ENCODE results near the gene ZNF784. TPM values are rescaled to one million over a fixed set of nuclear protein-coding genes. Genes with fewer than 3 reads are reported as not detected.

ZNF784 gene
- total and polyA plus RNA-seq, 2 of the 13 experiments (the other 11 are each of a cell fraction or from before 2014, with no cell fraction given), result 4.1 to 4.2 TPM

GRCh38 chr19:55641426-55642152 lies 17.2 kb upstream of the ZNF784 start:
- in situ Hi-C loops (cut with HindIII; ENCODE audit: extremely low pct_ligation_motif_present, low pct_unique_long_range_greater_than_20kb), result no loop called here
- BruUV-seq (replicated peaks), result no TSS peak
- peak; percentile 7 for ATAC-seq
- TF ChIP-seq ZNF264 (CRISPR knock-in tag; IDR thresholded peaks at IDR 0.05), result 0 out of 2 replicates have a peak, but pooled peaks have one; percentile 60
- TF ChIP-seq, protein P1, sequence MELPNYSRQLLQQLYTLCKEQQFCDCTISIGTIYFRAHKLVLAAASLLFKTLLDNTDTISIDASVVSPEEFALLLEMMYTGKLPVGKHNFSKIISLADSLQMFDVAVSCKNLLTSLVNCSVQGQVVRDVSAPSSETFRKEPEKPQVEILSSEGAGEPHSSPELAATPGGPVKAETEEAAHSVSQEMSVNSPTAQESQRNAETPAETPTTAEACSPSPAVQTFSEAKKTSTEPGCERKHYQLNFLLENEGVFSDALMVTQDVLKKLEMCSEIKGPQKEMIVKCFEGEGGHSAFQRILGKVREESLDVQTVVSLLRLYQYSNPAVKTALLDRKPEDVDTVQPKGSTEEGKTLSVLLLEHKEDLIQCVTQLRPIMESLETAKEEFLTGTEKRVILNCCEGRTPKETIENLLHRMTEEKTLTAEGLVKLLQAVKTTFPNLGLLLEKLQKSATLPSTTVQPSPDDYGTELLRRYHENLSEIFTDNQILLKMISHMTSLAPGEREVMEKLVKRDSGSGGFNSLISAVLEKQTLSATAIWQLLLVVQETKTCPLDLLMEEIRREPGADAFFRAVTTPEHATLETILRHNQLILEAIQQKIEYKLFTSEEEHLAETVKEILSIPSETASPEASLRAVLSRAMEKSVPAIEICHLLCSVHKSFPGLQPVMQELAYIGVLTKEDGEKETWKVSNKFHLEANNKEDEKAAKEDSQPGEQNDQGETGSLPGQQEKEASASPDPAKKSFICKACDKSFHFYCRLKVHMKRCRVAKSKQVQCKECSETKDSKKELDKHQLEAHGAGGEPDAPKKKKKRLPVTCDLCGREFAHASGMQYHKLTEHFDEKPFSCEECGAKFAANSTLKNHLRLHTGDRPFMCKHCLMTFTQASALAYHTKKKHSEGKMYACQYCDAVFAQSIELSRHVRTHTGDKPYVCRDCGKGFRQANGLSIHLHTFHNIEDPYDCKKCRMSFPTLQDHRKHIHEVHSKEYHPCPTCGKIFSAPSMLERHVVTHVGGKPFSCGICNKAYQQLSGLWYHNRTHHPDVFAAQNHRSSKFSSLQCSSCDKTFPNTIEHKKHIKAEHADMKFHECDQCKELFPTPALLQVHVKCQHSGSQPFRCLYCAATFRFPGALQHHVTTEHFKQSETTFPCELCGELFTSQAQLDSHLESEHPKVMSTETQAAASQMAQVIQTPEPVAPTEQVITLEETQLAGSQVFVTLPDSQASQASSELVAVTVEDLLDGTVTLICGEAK (IDR thresholded peaks at IDR 0.05), result no peak
- TF ChIP-seq, protein P1 (CRISPR knock-in tag; IDR thresholded peaks at IDR 0.05), result 0 out of 2 replicates have a peak, but pooled peaks have one; percentile 29
- TF ChIP-seq, protein P2, sequence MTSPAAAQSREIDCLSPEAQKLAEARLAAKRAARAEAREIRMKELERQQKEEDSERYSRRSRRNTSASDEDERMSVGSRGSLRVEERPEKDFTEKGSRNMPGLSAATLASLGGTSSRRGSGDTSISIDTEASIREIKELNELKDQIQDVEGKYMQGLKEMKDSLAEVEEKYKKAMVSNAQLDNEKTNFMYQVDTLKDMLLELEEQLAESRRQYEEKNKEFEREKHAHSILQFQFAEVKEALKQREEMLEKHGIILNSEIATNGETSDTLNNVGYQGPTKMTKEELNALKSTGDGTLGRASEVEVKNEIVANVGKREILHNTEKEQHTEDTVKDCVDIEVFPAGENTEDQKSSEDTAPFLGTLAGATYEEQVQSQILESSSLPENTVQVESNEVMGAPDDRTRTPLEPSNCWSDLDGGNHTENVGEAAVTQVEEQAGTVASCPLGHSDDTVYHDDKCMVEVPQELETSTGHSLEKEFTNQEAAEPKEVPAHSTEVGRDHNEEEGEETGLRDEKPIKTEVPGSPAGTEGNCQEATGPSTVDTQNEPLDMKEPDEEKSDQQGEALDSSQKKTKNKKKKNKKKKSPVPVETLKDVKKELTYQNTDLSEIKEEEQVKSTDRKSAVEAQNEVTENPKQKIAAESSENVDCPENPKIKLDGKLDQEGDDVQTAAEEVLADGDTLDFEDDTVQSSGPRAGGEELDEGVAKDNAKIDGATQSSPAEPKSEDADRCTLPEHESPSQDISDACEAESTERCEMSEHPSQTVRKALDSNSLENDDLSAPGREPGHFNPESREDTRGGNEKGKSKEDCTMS (CRISPR knock-in tag; conservative IDR thresholded peaks at IDR 0.05), result no peak
- no peak for TF ChIP-seq SMAD1 (CRISPR knock-in tag; IDR thresholded peaks at IDR 0.05; ENCODE audit: borderline replicate concordance, low read depth)
- no peak for TF ChIP-seq GFI1 (CRISPR knock-in tag; IDR thresholded peaks at IDR 0.05; ENCODE audit: borderline replicate concordance)
- no peak for TF ChIP-seq KLF6 (CRISPR knock-in tag; IDR thresholded peaks at IDR 0.05)
- TF ChIP-seq KDM5A (IDR thresholded peaks at IDR 0.05; ENCODE audit: borderline replicate concordance, low read length), result peak; percentile 27; the same call in 1 of the 2 replicates
- TF ChIP-seq IKZF1 (IDR thresholded peaks at IDR 0.05), result no peak
- TF ChIP-seq SIX4 (CRISPR knock-in tag; IDR thresholded peaks at IDR 0.05), result no peak
- TF ChIP-seq ZNF446 (CRISPR knock-in tag; IDR thresholded peaks at IDR 0.05), result no peak
- peak; percentile 0; the same call in 1 of the 2 replicates for TF ChIP-seq SAP130 (CRISPR knock-in tag; IDR thresholded peaks at IDR 0.05; ENCODE audit: low read depth)
- TF ChIP-seq PRPF4 (IDR thresholded peaks at IDR 0.05; ENCODE audit: low read depth, low read length, poor library complexity, severe bottlenecking), result no peak

More at GRCh38 chr19:55641426-55642152, 17.2 kb upstream of the ZNF784 start:
- intact Hi-C loops (cut with micrococcal nuclease; ENCODE audit: unreplicated experiment), result no loop called here
- Histone ChIP-seq H3K9ac (ENCODE audit: insufficient read depth, low read depth, low read length) (peak overlapping the region; percentile 84), H3K27me3 (ENCODE audit: control insufficient read depth in 1 of 2, insufficient read depth in 2 of 2, low read length in 2 of 2) (no peaks in the 10 kb centered on the region; a peak in 1 of 5 replicates), H2AFZ (ENCODE audit: low read length) (no peak overlapping the region), H4K20me1 (ENCODE audit: insufficient read depth, low read length) (no peaks in the 10 kb centered on the region), H3K4me2 (ENCODE audit: low read depth, low read length) (peak overlapping the region; percentile 96), H3K36me3 (replicated peaks in 1 of 2; ENCODE audit: control insufficient read depth in 1 of 2, insufficient read depth in 2 of 2, low read length in 2 of 2) (peaks cover 0 to 10% of the 10 kb centered on the region in 2 experiments; a peak in 2 of 5 replicates), H3K79me2 (ENCODE audit: insufficient read depth, low read length) (peaks cover 41% of the 10 kb centered on the region), H3K27ac (ENCODE audit: extremely low read length, insufficient read depth, low read length) (peak overlapping the region; percentile 79), H3K4me1 (ENCODE audit: insufficient read depth, low read length) (peaks cover 55% of the 10 kb centered on the region), H3K9me3 (ENCODE audit: low read length) (no peaks in the 10 kb centered on the region), H3K4me3 (replicated peaks in 1 of 3; ENCODE audit: insufficient read depth in 1 of 3, low read depth in 2 of 3, low read length in 3 of 3) (peak overlapping the region; percentile 92 to 96 (median 92))
- DNase-seq (ENCODE audit: low spot score) (no peak), FAIRE-seq (no peak)
- WGBS (ENCODE audit: low lambda C conversion rate), result under 1% methylated on average over 25 of the region's 25 CpGs
- ChIA-PET CTCF (ENCODE audit: low intra/inter-chr PET ratio, low total read pairs) (no interaction called here), POLR2A (interaction anchor here (0.6 to 1.9 kb wide), 7 partner anchors 8 to 165 kb away, joined by 3 to 19 read pairs (median 8); partner anchors contain the start of genes FIZ1, U2AF2, ZNF628 and ZNF784)

Data from HepG2 (cell line).